NT2/D1 (cell line): ENCODE data around the gene ITGA6.

ENCODE experiments used
- SUZ12 ChIP-seq: IDR thresholded peaks from 2 replicates; pipeline ENCODE4 v1.6.1; 2011; ENCODE audit not compliant: insufficient read length, insufficient read depth; ENCODE audit errors: extremely low read depth
- YY1 ChIP-seq: IDR thresholded peaks from 2 replicates; pipeline ENCODE4 v1.6.1; 2011; ENCODE audit not compliant: insufficient read length, insufficient read depth
- ZNF274 ChIP-seq: IDR thresholded peaks from 2 replicates; pipeline ENCODE4 v1.6.1; 2011; ENCODE audit warnings: mild to moderate bottlenecking, low read depth, low read length

DNA sequence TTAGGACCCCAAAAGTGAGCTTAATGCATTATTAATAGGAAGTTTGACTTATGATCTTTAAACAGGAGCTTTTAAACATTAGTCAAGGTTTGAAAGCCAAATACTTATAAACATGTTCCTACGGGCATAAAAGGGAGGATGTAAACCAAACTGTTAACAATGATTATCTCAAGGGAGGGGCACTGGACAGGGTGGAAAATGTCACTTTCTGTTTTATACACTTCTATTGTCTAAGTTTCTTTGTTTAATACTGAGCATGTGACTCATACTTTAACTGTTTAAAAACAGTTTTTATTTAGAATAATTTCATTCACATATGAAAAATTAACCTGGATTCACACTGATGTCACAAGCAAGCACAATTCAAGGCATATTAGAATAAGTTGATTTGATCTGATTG is 18.3 kb upstream of the ITGA6 start:
- no peak for TF ChIP-seq YY1
- no peak for TF ChIP-seq ZNF274
- no peak for TF ChIP-seq SUZ12
